ENCODE results near the gene NCEH1. TPM values are rescaled to one million over a fixed set of nuclear protein-coding genes. Genes with fewer than 3 reads are reported as not detected.
A peak's percentile ranks its signal among the peaks of the same experiment; 100 is the strongest.
"Not testable (repeated sequence)": the region's sequence is repeated elsewhere in the genome, so short reads cannot be mapped to it uniquely, and the experiment has no call there.

NCEH1 gene
- total RNA-seq, 1 donor from 2014 or later: 25.8 TPM

DNA sequence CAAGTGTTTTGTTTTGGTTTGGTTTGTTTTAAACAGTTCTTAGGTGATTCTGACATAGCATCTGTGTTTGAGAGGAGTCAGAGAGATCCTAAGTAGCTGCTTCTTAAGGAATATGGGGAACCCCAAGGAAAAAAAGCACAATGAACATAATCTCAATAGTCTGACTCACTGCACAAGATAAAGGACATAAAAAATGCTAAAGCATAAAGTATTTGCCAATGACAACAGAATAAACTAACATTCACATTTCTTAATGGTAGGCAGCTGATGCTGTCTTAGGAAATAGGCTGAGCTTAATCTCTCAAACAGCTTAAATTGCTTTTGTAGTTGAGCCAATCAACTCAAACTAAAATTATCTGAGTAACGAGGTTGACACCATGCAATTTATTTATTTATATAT, 2.9 kb downstream of the NCEH1 start:
- DNase-seq (ENCODE audit: low read depth): no peak

DNA sequence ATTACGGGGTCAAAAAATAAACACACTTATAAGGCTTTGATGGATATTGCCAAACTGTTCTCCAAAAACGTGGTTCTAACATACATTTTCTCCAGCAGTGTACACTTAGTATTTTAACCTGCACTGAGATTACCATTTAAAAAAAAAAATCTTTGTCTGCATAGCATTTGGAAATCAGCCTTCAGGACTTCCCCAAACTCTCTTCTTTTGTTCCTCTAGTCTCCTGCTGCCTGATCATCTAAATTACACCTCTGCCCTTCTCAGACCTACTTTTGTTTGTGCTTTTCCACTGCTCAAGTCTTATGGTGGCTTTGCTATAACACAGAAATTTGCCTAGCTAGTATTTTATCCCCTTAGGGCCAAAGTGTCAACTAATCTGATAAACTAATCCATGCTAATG, 3.8 kb downstream of the NCEH1 start:
- no peak for DNase-seq (ENCODE audit: low read depth)

DNA sequence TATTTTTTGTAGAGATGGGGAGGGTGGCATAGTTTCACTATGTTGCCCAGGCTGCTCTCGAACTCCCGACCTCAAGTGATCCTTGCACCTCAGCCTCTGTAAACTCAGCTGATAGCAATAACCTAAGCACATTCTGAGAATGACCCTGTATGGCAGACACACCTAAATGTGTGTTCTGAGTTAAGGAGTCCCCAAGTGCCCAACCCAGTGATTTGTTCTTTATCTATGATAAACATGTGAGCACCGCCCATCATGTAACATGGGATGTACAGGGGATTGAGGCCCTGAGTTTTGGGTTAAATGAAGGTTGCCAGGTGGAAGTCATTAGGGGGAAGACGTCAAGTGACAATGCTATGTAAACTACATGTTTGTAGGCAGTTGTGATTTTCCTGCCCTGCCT, 5.7 kb downstream of the NCEH1 start:
- no peak for DNase-seq (ENCODE audit: low read depth)

DNA sequence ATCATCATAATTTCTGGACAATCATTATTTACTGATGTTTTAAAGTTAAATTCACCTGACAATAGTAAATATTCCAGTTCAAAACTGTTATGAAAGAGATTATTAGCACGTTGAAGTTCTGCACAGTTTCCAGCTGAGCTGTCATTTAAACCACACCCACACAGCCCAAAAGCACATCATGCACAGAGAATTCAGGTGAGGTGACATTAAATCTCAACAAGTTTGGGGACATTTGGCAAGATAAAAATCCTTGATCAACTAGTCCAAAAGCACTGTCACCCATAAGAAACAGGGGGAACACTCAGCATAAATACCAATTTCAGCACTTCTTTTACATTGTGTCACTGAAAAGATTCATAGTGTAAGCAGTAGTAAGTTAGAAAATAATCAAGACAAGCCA, 6.9 kb downstream of the NCEH1 start:
- no peak for DNase-seq (ENCODE audit: low read depth)

DNA sequence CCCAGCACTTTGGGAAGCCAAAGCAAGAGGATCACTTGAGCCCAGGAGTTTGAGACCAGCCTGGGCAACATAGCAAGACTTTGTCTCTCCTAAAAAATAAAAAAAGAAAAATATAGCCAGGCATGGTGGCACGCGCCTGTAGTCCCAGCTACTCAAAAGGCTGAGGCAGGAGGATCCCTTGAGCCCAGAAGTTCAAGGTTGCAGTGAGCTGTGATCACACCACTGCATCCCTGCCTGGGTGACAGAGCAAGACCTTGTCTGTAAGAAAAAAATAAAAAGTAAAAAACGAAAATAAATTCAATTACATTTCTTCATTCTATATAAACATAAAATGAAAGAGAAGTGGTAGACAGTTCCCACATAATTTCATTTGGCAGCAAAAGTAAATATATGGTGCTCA, 8.1 kb downstream of the NCEH1 start:
- DNase-seq (ENCODE audit: low read depth): not testable (repeated sequence)

DNA sequence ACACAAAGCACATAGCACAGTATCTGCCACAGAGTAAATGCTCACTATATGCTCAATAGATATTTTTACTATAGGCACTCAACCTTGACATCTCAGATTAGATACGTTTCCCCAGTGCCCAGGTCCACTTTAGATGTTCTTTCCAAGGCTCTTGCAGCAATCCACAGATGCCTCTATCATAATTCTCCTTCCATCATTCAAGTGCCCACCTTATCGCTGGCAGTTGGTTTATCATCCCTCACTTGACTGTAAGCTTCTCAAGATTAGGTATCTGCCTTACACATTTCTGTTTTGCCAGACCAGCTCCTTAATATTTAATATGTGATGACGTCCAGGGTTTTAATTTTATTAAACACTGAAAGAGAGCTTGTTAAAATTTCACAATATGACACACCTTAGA, 8.6 kb downstream of the NCEH1 start:
- DNase-seq (ENCODE audit: low read depth): no peak

DNA sequence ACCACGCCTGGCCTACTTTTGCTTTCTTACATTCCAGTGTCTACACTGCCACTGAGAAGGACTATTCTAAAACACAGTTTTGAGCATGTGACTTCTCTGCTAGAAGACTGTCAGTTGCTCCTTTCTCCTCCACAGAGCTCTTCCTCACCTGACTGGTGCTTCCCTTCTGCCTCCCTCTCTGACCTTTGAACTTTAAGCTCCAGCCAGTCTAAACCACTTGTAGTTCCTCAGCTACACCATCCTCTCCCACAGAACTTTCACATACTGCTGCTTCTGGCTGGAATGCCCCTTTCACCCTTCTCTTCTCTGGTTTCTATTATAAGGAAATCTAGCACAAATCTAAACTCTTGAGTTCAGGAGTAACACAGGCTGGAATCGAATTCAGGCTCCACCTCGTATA, 9.1 kb downstream of the NCEH1 start:
- DNase-seq (ENCODE audit: low read depth): no peak

DNA sequence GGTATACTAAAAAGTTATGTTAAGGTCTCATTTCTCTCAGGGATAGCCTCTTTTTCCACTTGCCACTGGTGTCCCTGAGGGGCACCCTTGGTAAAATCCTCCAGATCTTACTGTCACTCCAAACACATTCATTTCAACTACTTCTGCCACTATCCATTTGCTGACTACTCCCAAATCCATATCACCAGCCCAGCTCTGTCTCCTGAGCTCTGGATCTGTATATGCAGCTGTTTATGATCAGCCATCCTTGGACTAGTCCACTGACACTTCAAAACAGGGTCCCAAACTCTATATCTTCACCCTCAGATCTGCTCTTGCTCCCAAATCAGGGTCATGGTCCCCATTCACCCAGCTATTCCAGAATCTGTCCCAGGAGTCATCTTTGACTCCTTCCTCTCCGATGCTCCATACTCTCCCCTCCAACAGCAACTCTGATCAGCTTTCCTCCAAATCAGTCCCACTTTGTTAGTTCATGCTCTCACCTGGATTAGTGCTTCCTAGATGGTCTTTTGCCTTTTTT, 9.9 kb downstream of the NCEH1 start:
- DNase-seq (ENCODE audit: low read depth): no peak

DNA sequence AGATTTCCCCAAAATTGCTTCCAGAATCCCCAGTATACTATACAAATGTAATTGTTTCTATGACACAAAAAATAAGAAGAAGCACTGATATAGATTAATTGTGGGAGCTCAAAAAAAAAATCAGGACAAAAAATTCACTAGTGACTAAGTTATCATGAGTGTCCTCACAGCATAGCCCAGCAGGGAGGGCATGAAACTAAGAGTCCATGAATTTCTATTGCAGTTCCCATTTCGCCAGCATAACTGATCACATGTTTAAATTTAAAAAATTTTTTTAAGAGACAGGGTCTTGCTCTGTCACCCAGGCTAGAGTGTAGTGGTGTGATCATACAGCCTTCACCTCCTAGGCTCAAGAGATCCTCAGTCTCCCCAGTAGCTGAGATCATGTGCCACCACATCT, 10.6 kb downstream of the NCEH1 start:
- no peak for DNase-seq (ENCODE audit: low read depth)

DNA sequence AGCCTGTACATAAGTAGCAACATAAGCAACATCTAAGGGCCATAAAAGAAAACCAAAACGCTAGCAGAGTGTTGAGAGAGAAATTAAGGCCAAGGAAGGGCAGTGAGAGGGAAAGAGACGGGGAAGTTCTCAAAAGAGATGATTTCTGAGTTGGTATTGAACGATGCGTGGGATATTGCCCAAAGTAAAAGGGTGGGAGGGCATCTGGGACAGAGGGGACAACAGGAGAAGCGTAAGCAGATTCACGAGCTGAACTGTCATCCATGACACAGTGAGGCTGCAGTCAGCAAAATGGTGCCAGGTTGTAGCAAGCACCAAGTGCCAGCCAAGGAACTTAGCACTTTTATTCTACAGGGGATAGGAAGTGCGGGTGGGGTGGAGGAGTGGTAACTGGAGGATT, 11.8 kb downstream of the NCEH1 start:
- no peak for DNase-seq (ENCODE audit: low read depth)

DNA sequence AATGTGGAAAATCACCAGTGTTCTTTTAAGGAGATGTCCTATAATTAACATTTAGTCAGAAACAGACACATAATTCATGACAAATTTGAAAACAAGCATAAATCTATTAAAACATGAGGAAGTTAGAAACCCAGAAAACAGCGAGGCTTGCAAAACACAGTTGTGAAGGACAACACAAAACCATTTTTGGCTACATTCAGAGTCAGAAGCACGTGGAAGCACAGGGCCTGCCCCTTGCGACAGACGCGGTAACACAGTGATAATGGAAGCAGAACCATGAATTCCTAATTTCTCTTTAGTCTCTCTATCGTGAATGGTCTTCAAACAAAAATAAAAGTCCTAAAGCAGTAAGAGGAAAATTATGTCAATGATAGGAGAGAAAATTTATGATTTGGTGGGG, 12.2 kb downstream of the NCEH1 start:
- DNase-seq (ENCODE audit: low read depth): no peak

DNA sequence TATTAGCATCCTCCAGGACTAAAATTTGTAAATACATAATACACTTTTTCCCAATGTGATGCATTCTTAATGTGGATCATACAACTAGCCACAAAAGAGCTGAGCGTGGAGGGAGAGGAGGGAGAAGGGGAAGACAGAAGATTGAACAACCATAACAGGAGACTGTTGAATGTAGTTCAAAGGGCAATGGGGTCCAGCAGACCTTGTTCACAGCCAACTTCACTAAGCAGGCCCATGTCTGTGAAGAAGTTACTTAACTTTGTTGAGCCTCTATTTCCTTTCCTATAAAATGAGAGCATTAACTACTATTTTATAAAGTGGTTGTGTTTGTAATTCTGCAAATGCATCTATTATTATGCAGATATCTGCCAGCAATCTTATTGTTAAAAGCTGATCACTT, 13.3 kb downstream of the NCEH1 start:
- no peak for DNase-seq (ENCODE audit: low read depth)

DNA sequence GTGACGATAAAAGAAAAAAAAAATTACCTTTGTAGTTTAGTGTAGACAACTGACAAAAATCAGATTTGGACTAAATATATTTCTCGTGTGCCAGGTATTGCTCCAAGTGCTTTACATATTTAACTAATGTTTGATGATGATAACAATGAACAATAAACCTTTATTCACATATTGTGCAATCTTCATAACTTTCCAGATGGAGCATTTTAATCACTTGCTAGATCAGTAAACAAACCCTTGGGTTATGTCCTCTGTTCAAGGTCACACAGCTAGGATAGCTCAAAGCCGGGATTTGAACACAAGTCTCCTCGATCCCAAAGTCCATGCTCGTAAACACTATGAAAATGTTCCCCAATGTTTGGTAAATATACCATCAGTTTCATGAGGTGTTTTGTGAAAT, 14.5 kb downstream of the NCEH1 start:
- no peak for DNase-seq (ENCODE audit: low read depth)

DNA sequence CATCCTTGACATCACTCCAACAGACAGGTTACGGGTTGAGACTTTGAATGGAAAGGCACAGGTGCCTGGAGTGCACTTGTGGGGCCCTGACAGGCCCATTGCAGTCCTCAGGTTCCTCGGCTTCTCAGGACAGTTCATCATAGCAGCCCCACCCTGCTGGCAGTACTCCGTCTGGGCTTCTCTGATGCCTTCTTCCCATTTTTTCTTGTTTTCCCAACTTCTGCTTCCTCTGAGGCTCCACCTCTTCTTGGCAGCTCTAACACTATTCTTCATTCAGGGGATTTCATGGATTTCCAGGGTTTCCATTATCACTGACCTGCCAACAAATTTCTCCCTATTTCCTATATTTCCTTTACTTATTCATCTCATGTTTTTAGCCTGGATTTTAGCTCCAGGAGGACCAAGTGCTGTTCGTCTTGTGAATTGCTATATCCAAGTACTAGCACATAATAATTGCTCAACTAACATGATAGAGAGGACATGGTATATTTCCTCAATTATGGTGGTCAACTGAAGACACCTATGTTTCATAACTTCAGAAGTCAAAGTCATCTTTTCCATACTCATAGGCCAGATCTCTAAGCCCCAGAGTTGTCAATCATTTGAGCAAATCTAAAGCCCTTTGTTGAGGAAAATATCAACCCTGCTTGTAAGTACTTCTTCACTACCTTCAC, 16.2 kb downstream of the NCEH1 start:
- no peak for DNase-seq (ENCODE audit: low read depth)

DNA sequence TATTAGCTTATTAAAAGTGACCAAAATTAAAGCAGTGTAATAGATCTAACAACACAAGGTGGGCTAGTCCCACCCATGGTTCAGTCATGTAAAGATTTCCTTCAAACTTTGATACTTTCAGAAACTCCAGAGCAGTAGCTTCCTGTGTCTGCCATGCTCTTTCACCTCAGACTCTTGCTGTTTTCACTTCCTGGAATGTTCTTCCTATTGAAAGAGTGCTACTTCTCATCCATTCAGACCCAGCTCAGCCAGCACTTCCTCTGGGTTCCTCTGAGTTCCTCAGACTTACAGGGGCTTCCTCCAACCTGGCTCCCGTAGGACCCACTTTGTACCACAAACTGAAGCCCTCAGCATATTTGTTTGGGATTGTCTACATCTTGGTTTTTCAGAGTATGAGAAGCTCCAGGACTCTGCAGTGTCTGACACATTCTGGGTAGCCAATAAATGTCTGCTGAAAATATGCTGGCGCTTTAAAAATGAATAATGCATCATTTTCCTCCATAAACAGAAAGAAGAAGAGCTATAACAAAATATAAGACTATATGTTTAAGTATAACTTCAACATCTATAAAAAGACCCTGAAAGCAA, 18.0 kb downstream of the NCEH1 start:
- no peak for DNase-seq (ENCODE audit: low read depth)

DNA sequence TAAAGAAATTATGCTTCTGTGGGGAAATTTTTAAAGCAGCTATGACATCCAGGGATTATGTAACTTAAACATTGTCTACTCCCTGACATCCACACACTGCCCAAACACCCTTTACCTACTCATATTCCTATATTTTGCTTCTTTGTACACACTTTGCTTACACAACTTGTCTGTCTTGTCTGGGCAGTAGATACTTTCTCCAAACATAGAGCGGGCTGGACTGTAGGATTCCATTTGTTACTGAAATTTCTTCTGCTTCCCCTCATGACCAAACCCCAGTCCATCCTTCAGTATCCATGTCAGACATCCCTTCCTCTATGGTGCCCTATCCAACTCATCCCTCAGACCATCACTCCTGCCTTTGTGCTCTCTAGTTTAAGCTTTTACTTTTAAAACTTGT, 19.9 kb downstream of the NCEH1 start:
- no peak for DNase-seq (ENCODE audit: low read depth)

DNA sequence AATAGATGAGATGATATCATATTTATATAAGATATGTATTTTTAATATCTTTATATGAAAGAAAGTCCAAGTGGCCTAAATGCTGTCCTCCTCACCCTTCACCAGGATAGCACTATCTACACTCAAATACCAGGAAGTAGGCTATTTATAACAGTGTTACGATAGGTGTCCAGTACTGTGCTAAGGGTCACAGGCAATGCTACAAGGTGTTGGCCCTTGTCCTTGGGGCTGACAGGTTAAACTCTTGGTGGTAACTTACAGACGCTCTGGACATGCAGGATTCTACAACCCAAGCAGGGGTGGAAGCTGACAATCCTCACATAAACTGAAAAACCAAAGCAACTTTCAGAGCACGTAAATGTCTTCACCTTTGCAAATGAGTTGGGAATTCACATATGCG, 22.3 kb downstream of the NCEH1 start:
- DNase-seq (ENCODE audit: low read depth): no peak

DNA sequence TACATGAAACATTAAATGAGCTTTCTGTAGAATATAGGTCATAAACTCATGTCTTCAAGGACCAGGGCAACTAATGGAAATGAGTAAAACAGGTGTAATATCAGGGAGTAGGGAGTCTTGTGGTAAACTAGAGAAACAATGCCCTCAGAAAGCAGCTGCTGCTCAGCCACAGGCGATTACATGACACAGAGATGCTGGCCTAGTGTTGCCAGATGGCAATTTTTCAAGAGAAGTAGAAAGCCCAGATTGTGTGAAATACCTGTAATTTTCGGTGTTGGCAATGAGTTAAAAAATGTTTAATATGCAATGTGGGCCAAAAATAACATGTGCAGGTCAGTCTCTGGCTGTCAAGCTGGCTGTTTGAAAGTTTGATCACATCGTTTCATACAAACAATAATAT, 23.4 kb downstream of the NCEH1 start:
- DNase-seq (ENCODE audit: low read depth): peak; percentile 86

DNA sequence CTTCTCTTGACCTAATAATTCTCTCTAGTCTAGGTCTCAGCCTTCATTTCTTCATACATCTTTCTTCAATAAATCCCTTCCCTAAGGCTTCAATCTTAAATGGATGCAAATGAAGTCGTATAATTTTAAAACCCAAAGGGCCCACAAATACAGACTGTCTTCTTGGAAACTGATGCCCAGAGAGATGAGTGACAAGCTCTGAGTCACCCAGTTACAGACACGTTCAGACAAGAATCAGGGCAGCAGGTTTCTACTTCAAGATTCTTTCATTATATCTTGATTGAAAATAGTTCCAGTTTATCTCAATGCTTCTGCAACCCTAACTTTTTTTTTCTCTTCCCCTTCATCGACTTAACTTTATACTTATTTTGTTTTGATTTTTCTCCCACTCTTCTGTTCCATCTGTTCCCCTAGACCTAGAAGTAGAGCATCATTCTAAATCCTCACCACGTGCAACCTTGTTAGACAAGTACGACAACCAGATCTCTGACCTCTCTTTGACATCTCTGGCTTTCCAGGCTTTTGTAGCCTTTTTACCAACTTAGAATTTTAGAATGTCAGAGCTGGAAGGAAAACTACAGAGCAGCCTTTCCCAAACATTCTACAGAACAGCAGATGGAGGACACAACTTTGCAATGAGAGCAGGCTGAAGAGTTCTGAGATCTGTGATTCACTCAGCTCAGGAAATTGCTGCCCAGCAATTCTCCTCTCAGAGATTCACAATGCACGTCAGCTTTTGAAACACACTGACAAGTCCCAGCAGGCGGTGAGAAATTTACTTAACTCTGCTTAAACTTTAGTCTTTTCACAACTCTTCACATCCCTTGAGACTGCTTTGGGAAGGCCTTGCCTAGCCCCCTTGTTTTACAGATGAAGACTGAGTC, 25.3 kb downstream of the NCEH1 start:
- DNase-seq (ENCODE audit: low read depth): no peak

DNA sequence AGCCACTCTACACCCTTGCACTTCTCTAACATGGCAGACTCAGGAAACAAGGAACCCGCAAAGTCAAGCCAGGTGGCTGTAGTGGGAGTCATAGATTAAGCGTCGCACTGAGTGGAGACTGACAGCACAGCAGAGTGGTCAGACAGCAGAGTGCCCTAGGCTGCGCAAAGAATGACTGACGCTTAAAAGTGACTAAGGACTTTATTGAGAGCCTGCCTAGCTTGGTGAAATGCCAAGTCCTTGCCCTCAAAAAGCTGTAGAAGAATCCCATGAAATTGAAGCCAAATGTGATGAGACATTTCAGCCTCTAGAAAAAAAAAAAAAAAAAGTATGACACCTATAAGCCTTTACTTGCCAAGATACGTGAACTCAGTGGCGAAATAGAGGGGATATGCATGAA, 30.2 kb downstream of the NCEH1 start:
- peak; percentile 59 for DNase-seq (ENCODE audit: low read depth)

DNA sequence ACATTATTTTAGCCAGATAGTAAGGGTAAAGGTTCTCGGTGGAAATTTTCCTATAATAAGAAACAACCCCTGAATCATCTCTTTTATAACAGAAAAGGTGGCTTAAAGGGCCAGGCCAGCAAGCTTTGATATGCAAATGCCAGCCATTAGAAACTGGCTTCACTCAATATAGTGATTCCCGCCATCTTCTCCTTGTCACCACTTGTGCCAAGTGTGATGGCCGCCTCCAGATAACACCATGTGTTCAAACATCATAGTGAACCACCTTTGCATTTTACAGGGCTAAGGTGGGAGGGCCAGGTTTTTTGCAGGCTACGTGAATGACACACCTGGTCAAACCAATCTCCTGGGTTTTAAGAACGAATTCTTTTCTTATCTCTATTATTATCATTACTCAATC, 31.3 kb downstream of the NCEH1 start:
- no peak for DNase-seq (ENCODE audit: low read depth)

DNA sequence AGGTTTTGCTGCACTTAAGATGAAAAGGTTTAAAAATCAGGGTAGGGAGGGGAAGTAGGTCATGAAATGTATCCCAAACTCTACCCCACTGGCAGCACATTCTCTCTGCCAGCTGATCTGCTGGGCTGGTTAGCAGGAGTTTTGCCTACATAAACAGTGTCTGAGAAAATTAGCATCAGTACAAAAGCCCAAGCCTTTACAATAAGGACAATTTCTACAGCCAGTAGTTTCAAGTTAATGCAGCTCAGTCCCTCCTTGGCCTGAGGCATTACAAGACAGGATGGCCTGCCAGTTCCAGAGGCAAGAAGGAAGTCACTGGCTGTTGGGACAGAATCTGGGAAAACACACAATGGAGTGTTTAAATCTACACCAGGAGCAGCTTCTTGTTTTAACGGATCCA, 32.8 kb downstream of the NCEH1 start:
- DNase-seq (ENCODE audit: low read depth): peak; percentile 32
